Hepatocyte (in vitro differentiated cells): ENCODE results near the gene PLTP. TPM values are rescaled to one million over a fixed set of nuclear protein-coding genes. Genes with fewer than 3 reads are reported as not detected.

Experiments used
- DNase-seq: peaks from one replicate; pipeline ENCODE4 v3.0.0-alpha.2; 2016; ENCODE audit warnings: low spot score
- H2AFZ ChIP-seq: fragments of 200-600 bp; sonication (generic); 2 replicates; pipeline ENCODE4 v1.6.0; 2016; ENCODE audit warnings: antibody characterized with exemption, mild to moderate bottlenecking
- H3K27ac ChIP-seq: fragments of 200-600 bp; sonication (generic); 2 replicates; pipeline ENCODE4 v1.5.1; 2016; ENCODE audit warnings: mild to moderate bottlenecking
- H3K27me3 ChIP-seq: fragments of 200-600 bp; sonication (generic); 2 replicates; pipeline ENCODE4 v1.6.1; 2016
- H3K36me3 ChIP-seq: fragments of 200-600 bp; sonication (generic); replicated peaks from 2 replicates; pipeline ENCODE4 v1.5.1; 2016; ENCODE audit warnings: low read depth; ENCODE audit not compliant: insufficient read depth
- H3K4me1 ChIP-seq: fragments of 200-600 bp; sonication (generic); 2 replicates; pipeline ENCODE4 v1.5.1; 2016; ENCODE audit warnings: mild to moderate bottlenecking, moderate library complexity; ENCODE audit not compliant: insufficient read depth
- H3K4me2 ChIP-seq: fragments of 200-600 bp; sonication (generic); 2 replicates; pipeline ENCODE4 v1.6.0; 2016
- H3K4me3 ChIP-seq: fragments of 200-600 bp; sonication (generic); 2 replicates; pipeline ENCODE4 v1.5.1; 2016; ENCODE audit warnings: mild to moderate bottlenecking
- H3K79me2 ChIP-seq: fragments of 200-600 bp; sonication (generic); 2 replicates; pipeline ENCODE4 v1.6.0; 2017; ENCODE audit warnings: mild to moderate bottlenecking
- H3K9me2 ChIP-seq: fragments of 200-600 bp; sonication (generic); replicated peaks from 2 replicates; pipeline ENCODE4 v1.6.0; 2017; ENCODE audit warnings: mild to moderate bottlenecking; ENCODE audit not compliant: insufficient read depth
- H3K9me3 ChIP-seq: fragments of 200-600 bp; sonication (generic); 2 replicates; pipeline ENCODE4 v1.5.1; 2016; ENCODE audit warnings: low read depth, mild to moderate bottlenecking
- H4K20me1 ChIP-seq: fragments of 200-600 bp; sonication (generic); 2 replicates; pipeline ENCODE4 v1.6.0; 2016; ENCODE audit warnings: mild to moderate bottlenecking; ENCODE audit not compliant: insufficient read depth, poor library complexity, severe bottlenecking
- EZH2 ChIP-seq: fragments of 200-600 bp; sonication (generic); IDR thresholded peaks from 2 replicates; pipeline ENCODE4 v1.6.1; 2016; ENCODE audit warnings: antibody characterized with exemption, mild to moderate bottlenecking, borderline replicate concordance
- EZH2phosphoT487 ChIP-seq: fragments of 200-600 bp; sonication (generic); IDR thresholded peaks from one replicate; pipeline ENCODE4 v1.6.1; 2018; ENCODE audit warnings: antibody characterized with exemption, mild to moderate bottlenecking, low read depth, moderate library complexity; ENCODE audit not compliant: unreplicated experiment, severe bottlenecking
- WGBS: methylation state at CpG from one replicate; pipeline ENCODE4 v1.1.6; 2016; ENCODE audit warnings: low lambda C conversion rate; ENCODE audit errors: missing lambda C conversion rate; 5-methylcytosine and 5-hydroxymethylcytosine counted together
- polyA plus RNA-seq: library from polyadenylated mRNA; unstranded; fragments of >200 nt; fragmentation: Nextera tagmentation; extraction: Ambion mirVana; gene quantifications from 2 replicates; pipeline ENCODE4 v1.2.1, GENCODE V29; 2016
- total RNA-seq: library from RNA; depleted of rRNA; stranded (reverse); fragments of >200 nt; gene quantifications from 2 replicates; pipeline ENCODE4 v1.2.3, GENCODE V29; 2014
- TF ChIP-seq, protein P1 (sequence below): fragments of 200-600 bp; sonication (generic); IDR thresholded peaks from 2 replicates; pipeline ENCODE4 v1.5.1; 2016; ENCODE audit warnings: antibody characterized with exemption, mild to moderate bottlenecking; ENCODE audit not compliant: poor library complexity

PLTP gene
- total and polyA plus RNA-seq, 2 experiments from 2014 or later = 176 to 623 TPM

- Histone ChIP-seq H2AFZ (no peak overlapping the region), H3K4me1 (no peaks in the 10 kb centered on the region), H3K27ac (no peak overlapping the region), H3K79me2 (no peaks in the 10 kb centered on the region), H3K4me2 (no peak overlapping the region), H4K20me1 (no peaks in the 10 kb centered on the region), H3K9me3 (no peaks in the 10 kb centered on the region), H3K9me2 (no peaks in the 10 kb centered on the region), H3K27me3 (no peaks in the 10 kb centered on the region), H3K4me3 (no peak overlapping the region), H3K36me3 (no peaks in the 10 kb centered on the region)
- 93% methylated on average over 13 of the region's 13 CpGs for WGBS
- TF ChIP-seq EZH2phosphoT487 = no peak
- no peak for TF ChIP-seq EZH2
- TF ChIP-seq, protein P1, sequence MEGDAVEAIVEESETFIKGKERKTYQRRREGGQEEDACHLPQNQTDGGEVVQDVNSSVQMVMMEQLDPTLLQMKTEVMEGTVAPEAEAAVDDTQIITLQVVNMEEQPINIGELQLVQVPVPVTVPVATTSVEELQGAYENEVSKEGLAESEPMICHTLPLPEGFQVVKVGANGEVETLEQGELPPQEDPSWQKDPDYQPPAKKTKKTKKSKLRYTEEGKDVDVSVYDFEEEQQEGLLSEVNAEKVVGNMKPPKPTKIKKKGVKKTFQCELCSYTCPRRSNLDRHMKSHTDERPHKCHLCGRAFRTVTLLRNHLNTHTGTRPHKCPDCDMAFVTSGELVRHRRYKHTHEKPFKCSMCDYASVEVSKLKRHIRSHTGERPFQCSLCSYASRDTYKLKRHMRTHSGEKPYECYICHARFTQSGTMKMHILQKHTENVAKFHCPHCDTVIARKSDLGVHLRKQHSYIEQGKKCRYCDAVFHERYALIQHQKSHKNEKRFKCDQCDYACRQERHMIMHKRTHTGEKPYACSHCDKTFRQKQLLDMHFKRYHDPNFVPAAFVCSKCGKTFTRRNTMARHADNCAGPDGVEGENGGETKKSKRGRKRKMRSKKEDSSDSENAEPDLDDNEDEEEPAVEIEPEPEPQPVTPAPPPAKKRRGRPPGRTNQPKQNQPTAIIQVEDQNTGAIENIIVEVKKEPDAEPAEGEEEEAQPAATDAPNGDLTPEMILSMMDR = no peak
- DNase-seq = no peak
These were observed 37.8 kb upstream of the PLTP start for GRCh38 chr20:45949542-45950329.

- Histone ChIP-seq H3K27me3 (no peaks in the 10 kb centered on the region), H3K4me3 (no peak overlapping the region), H3K4me2 (no peak overlapping the region), H3K9me2 (no peaks in the 10 kb centered on the region), H2AFZ (no peak overlapping the region), H3K27ac (no peak overlapping the region), H3K4me1 (no peaks in the 10 kb centered on the region), H4K20me1 (no peaks in the 10 kb centered on the region), H3K79me2 (no peaks in the 10 kb centered on the region), H3K9me3 (no peaks in the 10 kb centered on the region), H3K36me3 (no peaks in the 10 kb centered on the region)
- DNase-seq = no peak
- TF ChIP-seq EZH2phosphoT487 (no peak), EZH2 (no peak)
- TF ChIP-seq, protein P1 = no peak
- WGBS = 87% methylated on average over 10 of the region's 10 CpGs
These were observed 37.0 kb upstream of the PLTP start for GRCh38 chr20:45948742-45949541.

DNA sequence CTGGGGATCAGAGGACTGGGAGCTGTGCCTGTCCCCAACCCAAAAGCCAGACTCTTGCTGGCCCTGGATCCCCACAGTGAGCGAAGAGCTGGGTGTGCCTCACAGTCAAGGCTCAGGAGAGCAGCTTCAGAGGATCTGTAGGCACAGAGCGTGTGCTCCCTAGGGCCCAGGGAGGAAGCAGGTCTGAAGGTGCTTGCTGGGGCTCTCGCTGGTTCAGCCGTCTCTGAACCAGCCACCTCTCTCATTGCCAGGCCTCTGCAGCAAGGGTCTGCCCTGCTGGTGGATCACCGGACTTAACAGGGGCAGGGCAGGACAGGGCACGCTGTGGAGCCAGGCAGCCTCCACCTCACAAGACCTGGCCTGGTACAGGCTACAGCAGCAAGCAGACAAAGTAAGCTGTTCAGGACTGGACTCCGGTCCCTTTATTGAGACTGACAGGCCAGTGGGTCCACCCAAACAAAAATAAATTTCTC, 36.3 kb upstream of the PLTP start:
- no peaks in the 10 kb centered on the region for H3K9me2 ChIP-seq
- no peaks in the 10 kb centered on the region for H3K9me3 ChIP-seq
- H3K27ac ChIP-seq = no peak overlapping the region
- H3K79me2 ChIP-seq = no peaks in the 10 kb centered on the region
- no peaks in the 10 kb centered on the region for H4K20me1 ChIP-seq
- no peaks in the 10 kb centered on the region for H3K36me3 ChIP-seq
- H3K4me2 ChIP-seq = no peak overlapping the region
- TF ChIP-seq EZH2 (no peak), EZH2phosphoT487 (no peak)
- TF ChIP-seq, protein P1 = no peak
- no peak overlapping the region for H2AFZ ChIP-seq
- no peaks in the 10 kb centered on the region for H3K27me3 ChIP-seq
- H3K4me3 ChIP-seq = no peak overlapping the region
- WGBS = 92% methylated on average over 7 of the region's 7 CpGs
- H3K4me1 ChIP-seq = no peaks in the 10 kb centered on the region
- no peak for DNase-seq
